Adrenal gland (tissue), 12 donors: ENCODE measurements around the gene SLCO2A1. TPM values are rescaled to one million over a fixed set of nuclear protein-coding genes. Genes with fewer than 3 reads are reported as not detected.

Source experiments
- DNase-seq, 7 donors: peaks; one replicate each; pipeline ENCODE4 v3.0.0-alpha.2; 2019 to 2020
- H3K27ac ChIP-seq, 5 donors: fragments of 200-600 bp; sonication (generic) in 4 of 5; 1 replicate in 3 of 5; 2 replicates in 2 of 5; pipeline versions ENCODE4 v1.5.1 to v1.8.0; 2016 to 2020; ENCODE audit warnings: mild to moderate bottlenecking in 1 of 5
- H3K27me3 ChIP-seq: fragments of 200-600 bp; 2 replicates; pipeline ENCODE4 v1.8.0; 2021
- H3K36me3 ChIP-seq, 2 donors: fragments of 200-600 bp; replicated peaks in 1 of 2; 1 replicate in 1 of 2; 2 replicates in 1 of 2; pipeline versions ENCODE4 v1.5.1 to v1.8.0; 2018 to 2022
- H3K4me1 ChIP-seq, 2 donors: fragments of 200-600 bp; replicated peaks in 1 of 2; 1 replicate in 1 of 2; 2 replicates in 1 of 2; pipeline versions ENCODE4 v1.5.1 to v1.8.0; 2018 to 2021
- H3K4me3 ChIP-seq, 4 donors: fragments of 200-600 bp; sonication (generic) in 3 of 4; one replicate each; pipeline ENCODE4 v1.5.1; 2016 to 2018
- H3K9me3 ChIP-seq, 3 donors: fragments of 200-600 bp; sonication (generic) in 1 of 3; replicated peaks in 1 of 3; 1 replicate in 2 of 3; 2 replicates in 1 of 3; pipeline versions ENCODE4 v1.5.1 to v1.8.0; 2016 to 2021
- POLR2A ChIP-seq, 2 donors: fragments of 450-650 bp; IDR thresholded peaks; one replicate each; pipeline ENCODE4 v1.6.1; 2017; ENCODE audit warnings: antibody characterized with exemption in 2 of 2, mild to moderate bottlenecking in 2 of 2, moderate library complexity in 1 of 2
- WGBS, 4 donors: extraction: QIAGEN DNeasy Blood & Tissue Kit in 2 of 4; methylation state at CpG; one replicate each; pipeline versions ENCODE4 v1.1.5 to v1.1.7; 2013 to 2017; 5-methylcytosine and 5-hydroxymethylcytosine counted together
- intact Hi-C, 2 donors: fragments of 100-400 bp; cut with DNase I; formaldehyde crosslinking; loops; one replicate each; pipeline versions ENCODE4 v1.14.1 to v1.15.0; 2022 to 2023
- polyA plus RNA-seq, 3 donors: library from polyadenylated mRNA; stranded (reverse); fragments of 200-250 nt in 2 of 3; fragments of 350-450 nt in 1 of 3; fragmentation: Illumina TruSeq in 1 of 3; extraction: RNeasy Lipid Tissue Mini Kit (QIAGEN cat#74804) in 1 of 3; gene quantifications; one replicate each; pipeline ENCODE4 v1.2.3, GENCODE V29; 2013 to 2014
- total RNA-seq, 9 donors: library from RNA; depleted of rRNA in 4 of 9; stranded (reverse); fragments of >200 nt in 4 of 9; fragments of 120-200 nt in 1 of 9; fragmentation: NEBNext Ultra II Directional in 1 of 9; extraction: Animal tissue kit (Norgen Biotek cat#: 25700) in 1 of 9; gene quantifications; one replicate each; pipeline versions ENCODE4 v1.1.0 to v1.2.4, GENCODE V29; 2013 to 2023
- TF ChIP-seq, protein P1 (sequence below), 6 experiments: fragments of 450-650 bp in 4 of 6; fragments of 200-600 bp in 2 of 6; sonication (generic) in 1 of 6; IDR thresholded peaks; 1 replicate in 5 of 6; 2 replicates in 1 of 6; pipeline versions ENCODE4 v1.5.1 to v1.8.0; 2016 to 2021; ENCODE audit warnings: antibody characterized with exemption in 6 of 6, mild to moderate bottlenecking in 2 of 6, moderate library complexity in 1 of 6
- donor health status: healthy with polysubstance abuse.
- donor health status: Bipolar disorder and iron deficiency.
- donor health status: DM: yes; HTN: yes; CAD: no.
- donor health status: DM: no; HTN: no; CAD: no.
- donor health status: DM: no; HTN: no; CAD: no.
- donor health status: DM: yes; HTN: yes; CAD: no.

Gene SLCO2A1
- total and polyA plus RNA-seq, 12 donors: 2.3 to 141 (median 29.5) TPM

DNA sequence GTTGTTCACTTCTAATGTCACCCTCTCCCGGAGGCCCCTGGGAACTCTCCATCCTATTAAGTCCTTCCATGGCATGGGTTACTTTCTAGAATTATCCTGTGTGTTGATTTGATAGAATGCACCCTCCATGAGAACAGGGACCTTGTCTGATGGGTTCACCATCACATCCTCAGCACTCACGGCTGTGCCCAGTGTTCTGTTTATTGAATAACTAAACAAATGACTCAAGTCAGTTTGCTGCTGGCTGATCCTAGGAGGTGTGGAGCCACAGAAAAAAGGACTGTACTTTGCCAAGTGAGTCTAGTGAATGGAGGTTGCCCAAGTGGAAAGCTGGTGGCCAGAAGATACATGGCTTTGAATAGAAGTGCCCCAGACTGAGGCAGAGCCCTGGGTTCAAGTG is 85.5 kb downstream of the SLCO2A1 start:
- WGBS, 4 donors: 76 to 85% (median 84%) methylated on average over 2 of the region's 2 CpGs
- TF ChIP-seq, protein P1, sequence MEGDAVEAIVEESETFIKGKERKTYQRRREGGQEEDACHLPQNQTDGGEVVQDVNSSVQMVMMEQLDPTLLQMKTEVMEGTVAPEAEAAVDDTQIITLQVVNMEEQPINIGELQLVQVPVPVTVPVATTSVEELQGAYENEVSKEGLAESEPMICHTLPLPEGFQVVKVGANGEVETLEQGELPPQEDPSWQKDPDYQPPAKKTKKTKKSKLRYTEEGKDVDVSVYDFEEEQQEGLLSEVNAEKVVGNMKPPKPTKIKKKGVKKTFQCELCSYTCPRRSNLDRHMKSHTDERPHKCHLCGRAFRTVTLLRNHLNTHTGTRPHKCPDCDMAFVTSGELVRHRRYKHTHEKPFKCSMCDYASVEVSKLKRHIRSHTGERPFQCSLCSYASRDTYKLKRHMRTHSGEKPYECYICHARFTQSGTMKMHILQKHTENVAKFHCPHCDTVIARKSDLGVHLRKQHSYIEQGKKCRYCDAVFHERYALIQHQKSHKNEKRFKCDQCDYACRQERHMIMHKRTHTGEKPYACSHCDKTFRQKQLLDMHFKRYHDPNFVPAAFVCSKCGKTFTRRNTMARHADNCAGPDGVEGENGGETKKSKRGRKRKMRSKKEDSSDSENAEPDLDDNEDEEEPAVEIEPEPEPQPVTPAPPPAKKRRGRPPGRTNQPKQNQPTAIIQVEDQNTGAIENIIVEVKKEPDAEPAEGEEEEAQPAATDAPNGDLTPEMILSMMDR (IDR thresholded peaks at IDR 0.05): no peak
- no peak for TF ChIP-seq POLR2A (IDR thresholded peaks at IDR 0.05)
- intact Hi-C loops: no loop called here
- no peak for DNase-seq
- Histone ChIP-seq H3K27me3 (no peaks in the 10 kb centered on the region), H3K4me3 (no peak overlapping the region), H3K4me1 (no peaks in the 10 kb centered on the region), H3K36me3 (no peaks in the 10 kb centered on the region), H3K9me3 (no peaks in the 10 kb centered on the region), H3K27ac (peak overlapping the region in 1 of 5 donors; percentile 67)

DNA sequence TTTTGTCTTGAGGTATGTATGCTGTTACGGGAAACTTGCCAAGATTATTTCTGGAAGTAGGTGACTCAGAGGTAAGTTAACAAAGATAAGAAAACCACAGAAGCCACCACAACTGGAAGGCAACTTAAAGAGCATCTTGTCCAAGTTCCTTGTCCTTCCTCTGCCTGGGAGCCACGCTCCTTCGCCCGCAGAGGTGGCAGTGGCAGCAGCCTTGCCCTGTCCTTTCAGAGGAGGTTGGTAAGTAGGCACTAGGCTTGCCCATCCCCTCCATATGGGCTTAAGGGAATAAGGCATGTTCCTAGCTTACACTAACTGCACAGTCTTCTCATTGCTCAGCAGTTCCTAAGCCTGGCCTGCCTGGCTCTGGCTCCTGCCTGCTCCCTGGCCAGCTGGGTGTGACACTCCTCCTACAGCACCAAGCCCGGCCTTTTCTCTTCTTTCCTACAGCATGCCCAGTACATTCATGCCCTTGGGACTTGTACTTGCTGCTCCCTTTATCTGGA is 86.0 kb downstream of the SLCO2A1 start:
- H3K27ac ChIP-seq: peak overlapping the region in 1 of 5 donors; percentile 67
- peak in 1 of 7 donors; percentile 30 for DNase-seq
- H3K36me3 ChIP-seq: no peaks in the 10 kb centered on the region
- TF ChIP-seq POLR2A (IDR thresholded peaks at IDR 0.05): no peak
- TF ChIP-seq, protein P1 (IDR thresholded peaks at IDR 0.05): no peak
- intact Hi-C loops: no loop called here
- H3K27me3 ChIP-seq: no peaks in the 10 kb centered on the region
- WGBS, 4 donors: 60 to 80% (median 69%) methylated on average over 5 of the region's 5 CpGs
- no peaks in the 10 kb centered on the region for H3K9me3 ChIP-seq
- no peak overlapping the region for H3K4me3 ChIP-seq
- H3K4me1 ChIP-seq: no peaks in the 10 kb centered on the region

DNA sequence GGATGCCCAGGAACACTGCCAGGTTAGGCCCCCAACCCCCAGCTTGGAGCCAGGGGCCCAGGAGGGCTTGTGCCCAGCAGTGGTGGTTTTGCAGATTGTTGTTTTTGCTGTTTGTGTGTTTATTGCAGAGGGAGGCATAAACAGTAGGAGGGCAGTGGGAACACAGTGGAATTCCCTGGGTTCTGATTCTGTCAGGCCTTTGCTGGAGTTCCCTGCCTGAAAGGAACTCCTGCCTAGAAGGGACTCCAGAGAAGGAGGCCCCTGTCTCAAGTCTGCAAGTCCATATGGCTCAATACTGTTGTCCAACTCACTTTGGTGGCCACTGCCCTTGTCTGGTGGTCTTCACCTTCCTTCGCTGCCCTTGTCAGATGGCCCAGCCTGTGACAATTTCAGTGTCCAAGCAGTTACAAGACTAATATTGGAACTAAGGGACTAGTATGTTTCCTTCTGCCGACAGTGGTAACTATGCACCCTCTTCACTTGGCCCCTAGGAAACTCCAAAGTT is 86.6 kb downstream of the SLCO2A1 start:
- Histone ChIP-seq H3K4me1 (no peaks in the 10 kb centered on the region), H3K27me3 (no peaks in the 10 kb centered on the region), H3K36me3 (no peaks in the 10 kb centered on the region), H3K4me3 (no peak overlapping the region), H3K27ac (no peak overlapping the region), H3K9me3 (no peaks in the 10 kb centered on the region)
- intact Hi-C loops: no loop called here
- TF ChIP-seq, protein P1 (IDR thresholded peaks at IDR 0.05): no peak
- TF ChIP-seq POLR2A (IDR thresholded peaks at IDR 0.05): no peak
- peak in 1 of 7 donors; percentile 24 for DNase-seq
- WGBS, 4 donors: 85 to 97% (median 91%) methylated on average over 2 of the region's 2 CpGs

DNA sequence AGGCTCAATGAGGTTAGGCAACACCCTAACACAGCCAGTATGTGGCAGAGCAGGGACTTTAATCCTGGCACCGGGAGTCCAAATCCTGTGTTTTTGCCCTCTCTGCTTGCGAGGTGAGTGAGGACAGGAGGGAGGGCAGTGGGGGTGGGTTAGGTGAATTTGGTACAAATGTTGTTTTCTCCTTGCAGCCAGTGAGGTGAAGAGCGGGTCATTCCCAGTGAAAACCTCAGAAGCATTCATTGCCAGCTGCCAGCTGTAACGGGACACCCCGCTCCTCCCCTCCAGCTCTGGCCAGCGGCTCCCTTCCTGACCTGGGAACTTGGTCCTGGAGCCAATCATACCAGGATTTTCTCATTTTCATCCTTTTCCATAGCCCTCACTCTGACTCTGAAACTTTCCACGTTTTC is 88.3 kb downstream of the SLCO2A1 start:
- DNase-seq: peak in 3 of 7 donors; percentile 10 to 39 (median 18)
- Histone ChIP-seq H3K27ac (no peak overlapping the region), H3K4me3 (no peak overlapping the region), H3K27me3 (no peaks in the 10 kb centered on the region), H3K36me3 (no peaks in the 10 kb centered on the region), H3K9me3 (no peaks in the 10 kb centered on the region), H3K4me1 (no peaks in the 10 kb centered on the region)
- TF ChIP-seq POLR2A (IDR thresholded peaks at IDR 0.05): no peak
- TF ChIP-seq, protein P1 (IDR thresholded peaks at IDR 0.05): no peak
- WGBS, 4 donors: 65 to 75% (median 72%) methylated on average over 7 of the region's 7 CpGs
- intact Hi-C loops: no loop called here
